Spleen (tissue), 11 donors: ENCODE measurements around the gene SAXO2. TPM values are rescaled to one million over a fixed set of nuclear protein-coding genes. Genes with fewer than 3 reads are reported as not detected.
A peak's percentile ranks its signal among the peaks of the same experiment; 100 is the strongest.
"Not testable (repeated sequence)": the region's sequence is repeated elsewhere in the genome, so short reads cannot be mapped to it uniquely, and the experiment has no call there.

Experiments
- DNase-seq: peaks from one replicate; pipeline ENCODE4 v3.0.0-alpha.2; 2020
- H3K27ac ChIP-seq, 8 donors: fragments of 200-600 bp; sonication (generic) in 7 of 8; 1 replicate in 4 of 8; 2 replicates in 4 of 8; pipeline versions ENCODE4 v1.5.0 to v1.8.0; 2016 to 2021; ENCODE audit warnings: inconsistent platforms in 4 of 8, mild to moderate bottlenecking in 4 of 8, moderate library complexity in 1 of 8
- H3K27me3 ChIP-seq, 7 donors: fragments of 200-600 bp; sonication (generic) in 6 of 7; replicated peaks in 1 of 7; 1 replicate in 4 of 7; 2 replicates in 3 of 7; pipeline versions ENCODE4 v1.5.0 to v1.8.0; 2016 to 2021; ENCODE audit warnings: inconsistent platforms in 3 of 7, mild to moderate bottlenecking in 1 of 7
- H3K36me3 ChIP-seq, 6 donors: fragments of 200-600 bp; sonication (generic) in 5 of 6; 1 replicate in 4 of 6; 2 replicates in 2 of 6; pipeline versions ENCODE4 v1.5.0 to v1.8.0; 2016 to 2021; ENCODE audit warnings: inconsistent platforms in 2 of 6
- H3K4me1 ChIP-seq, 6 donors: fragments of 200-600 bp; sonication (generic) in 5 of 6; 1 replicate in 3 of 6; 2 replicates in 3 of 6; pipeline versions ENCODE4 v1.5.0 to v1.8.0; 2016 to 2021; ENCODE audit warnings: inconsistent platforms in 3 of 6
- H3K4me3 ChIP-seq, 8 donors: fragments of 200-600 bp; sonication (generic) in 7 of 8; 1 replicate in 4 of 8; 2 replicates in 4 of 8; pipeline versions ENCODE4 v1.5.0 to v1.8.0; 2016 to 2021; ENCODE audit warnings: inconsistent platforms in 4 of 8, mild to moderate bottlenecking in 4 of 8, moderate library complexity in 2 of 8
- H3K9me3 ChIP-seq, 8 donors: fragments of 200-600 bp; sonication (generic) in 7 of 8; 1 replicate in 4 of 8; 2 replicates in 4 of 8; pipeline versions ENCODE4 v1.5.0 to v1.8.0; 2016 to 2021; ENCODE audit warnings: inconsistent platforms in 4 of 8
- CTCF ChIP-seq, 11 experiments: fragments of 200-600 bp in 7 of 11; fragments of 450-650 bp in 4 of 11; sonication (generic) in 4 of 11; IDR thresholded peaks in 8 of 11; conservative IDR thresholded peaks in 3 of 11; 1 replicate in 7 of 11; 2 replicates in 4 of 11; pipeline versions ENCODE4 v1.4.0 to v1.8.0; 2016 to 2021; ENCODE audit warnings: antibody characterized with exemption in 11 of 11, inconsistent platforms in 4 of 11, mild to moderate bottlenecking in 1 of 11
- POLR2A ChIP-seq, 3 donors: fragments of 450-650 bp; IDR thresholded peaks; one replicate each; pipeline ENCODE4 v1.5.1; 2017; ENCODE audit warnings: antibody characterized with exemption in 3 of 3, mild to moderate bottlenecking in 1 of 3
- POLR2AphosphoS5 ChIP-seq, 3 donors: sonication (generic); formaldehyde crosslinking; IDR thresholded peaks; one replicate each; pipeline ENCODE4 v1.5.1; 2017; ENCODE audit warnings: antibody characterized with exemption in 3 of 3
- WGBS, 5 donors: extraction: QIAGEN DNeasy Blood & Tissue Kit in 3 of 5; methylation state at CpG; one replicate each; pipeline versions ENCODE4 v1.1.5 to v1.1.7; 2013 to 2018; 5-methylcytosine and 5-hydroxymethylcytosine counted together
- intact Hi-C: fragments of 100-400 bp; cut with DNase I; formaldehyde crosslinking; loops from one replicate; pipeline ENCODE4 v1.15.0; 2023; ENCODE audit warnings: low total_unique reads
- polyA plus RNA-seq, 3 donors: library from polyadenylated mRNA; stranded (reverse); fragments of 200-250 nt; gene quantifications; one replicate each; pipeline ENCODE4 v1.2.1, GENCODE V29; 2013
- total RNA-seq, 7 donors: library from RNA; depleted of rRNA in 3 of 7; stranded (reverse); fragments of >200 nt in 3 of 7; fragmentation: NEBNext Ultra II Directional in 4 of 7; extraction: Animal tissue kit (Norgen Biotek cat#: 25700) in 4 of 7; gene quantifications; one replicate each; pipeline versions ENCODE4 v1.1.0 to v1.2.1, GENCODE V29; 2016 to 2021
- donor health status: healthy with polysubstance abuse.
- donor health status: DM: no; HTN: no; CAD: no; lungs with moderate emphysema.
- donor health status: DM: no; HTN: no; CAD: no.
- donor health status: Bipolar disorder and iron deficiency.
- donor health status: healthy.
- donor health status: DM: no; HTN: no; CAD: no.
- donor health status: DM: yes; HTN: yes; CAD: no.

The SAXO2 gene
- total and polyA plus RNA-seq, 10 donors: 0.23 to 12.0 (median 1.8) TPM; not detected in 1

GRCh38 chr15:82298032-82298431, 35.4 kb downstream of the SAXO2 start:
- intact Hi-C loops: no loop called here
- Histone ChIP-seq H3K36me3 (no peaks in the 10 kb centered on the region), H3K4me3 (peak overlapping the region in 3 of 8 donors; percentile 16 to 54 (median 20)), H3K4me1 (peaks cover 0 to 11% (median 7%) of the 10 kb centered on the region in 6 donors), H3K9me3 (no peaks in the 10 kb centered on the region), H3K27ac (peak overlapping the region in 3 of 8 donors; percentile 7 to 59 (median 21)), H3K27me3 (peaks cover 0 to 8% (median 0%) of the 10 kb centered on the region in 7 donors)
- TF ChIP-seq CTCF (IDR thresholded peaks at IDR 0.05 in 8 of 11, conservative IDR thresholded peaks at IDR 0.05 in 3 of 11): no peak
- TF ChIP-seq POLR2A (IDR thresholded peaks at IDR 0.05): no peak
- no peak for TF ChIP-seq POLR2AphosphoS5 (IDR thresholded peaks at IDR 0.05)
- no peak for DNase-seq
- 91 to 96% (median 95%) methylated on average over 13 of the region's 13 CpGs for WGBS, 5 donors

GRCh38 chr15:82298520-82298919, 35.9 kb downstream of the SAXO2 start:
- peak in 1 of 3 donors; percentile 62 for TF ChIP-seq POLR2AphosphoS5 (IDR thresholded peaks at IDR 0.05)
- TF ChIP-seq POLR2A (IDR thresholded peaks at IDR 0.05): no peak
- peak; percentile 86 for DNase-seq
- WGBS, 5 donors: 22 to 42% (median 24%) methylated on average over 28 to 44 of the region's 44 CpGs

GRCh38 chr15:82299511-82299914, 36.9 kb downstream of the SAXO2 start:
- intact Hi-C loops: not testable (repeated sequence)

More at GRCh38 chr15:82298520-82298919, 35.9 kb downstream of the SAXO2 start:
- peaks cover 0 to 11% (median 7%) of the 10 kb centered on the region in 6 donors for H3K4me1 ChIP-seq
- peak overlapping the region in 3 of 8 donors; percentile 7 to 59 (median 21) for H3K27ac ChIP-seq
- H3K36me3 ChIP-seq: no peaks in the 10 kb centered on the region
- H3K27me3 ChIP-seq: peaks cover 0 to 8% (median 0%) of the 10 kb centered on the region in 7 donors
- H3K9me3 ChIP-seq: no peaks in the 10 kb centered on the region
- intact Hi-C loops: no loop called here
- H3K4me3 ChIP-seq: peak overlapping the region in 4 of 8 donors; percentile 5 to 54 (median 18)

GRCh38 chr15:82300326-82300725, 37.7 kb downstream of the SAXO2 start:
- H3K9me3 ChIP-seq, DNase-seq, H3K36me3 ChIP-seq, H3K4me3 ChIP-seq, H3K27me3 ChIP-seq, intact Hi-C loops: not testable (repeated sequence)
- 60 to 75% (median 71%) methylated on average over 5 to 6 of the region's 6 CpGs for WGBS, 5 donors
- Histone ChIP-seq H3K27ac (peak overlapping the region in 1 of 8 donors; percentile 41), H3K4me1 (peaks cover 0 to 11% (median 7%) of the 10 kb centered on the region in 6 donors)
- TF ChIP-seq POLR2AphosphoS5 (IDR thresholded peaks at IDR 0.05): peak in 1 of 3 donors; percentile 47

More at GRCh38 chr15:82299511-82299914, 36.9 kb downstream of the SAXO2 start:
- 60 to 71% (median 70%) methylated on average over 3 of the region's 6 CpGs for WGBS, 5 donors
- not testable (repeated sequence) for DNase-seq, H3K27me3 ChIP-seq, H3K4me3 ChIP-seq, H3K27ac ChIP-seq, H3K36me3 ChIP-seq, H3K9me3 ChIP-seq
- H3K4me1 ChIP-seq: peaks cover 0 to 11% (median 7%) of the 10 kb centered on the region in 6 donors

GRCh38 chr15:82300883-82301282, 38.3 kb downstream of the SAXO2 start:
- 88 to 93% (median 89%) methylated on average over 7 of the region's 7 CpGs for WGBS, 5 donors
- Histone ChIP-seq H3K9me3 (no peaks in the 10 kb centered on the region), H3K4me3 (no peak overlapping the region), H3K36me3 (no peaks in the 10 kb centered on the region), H3K27me3 (peaks cover 0 to 8% (median 0%) of the 10 kb centered on the region in 7 donors), H3K4me1 (peaks cover 0 to 11% (median 7%) of the 10 kb centered on the region in 6 donors), H3K27ac (peak overlapping the region in 2 of 8 donors; percentile 21 to 41)
- DNase-seq: no peak
- intact Hi-C loops: no loop called here
- TF ChIP-seq CTCF (IDR thresholded peaks at IDR 0.05 in 8 of 11, conservative IDR thresholded peaks at IDR 0.05 in 3 of 11) (no peak), POLR2A (IDR thresholded peaks at IDR 0.05) (no peak), POLR2AphosphoS5 (IDR thresholded peaks at IDR 0.05) (no peak)
